SW480 (cell line): ENCODE results near the gene POFUT1.

Experiments
- DNase-seq: peaks from one replicate; pipeline ENCODE4 v3.0.0-alpha.2; 2016; ENCODE audit warnings: low spot score

The POFUT1 gene

DNA sequence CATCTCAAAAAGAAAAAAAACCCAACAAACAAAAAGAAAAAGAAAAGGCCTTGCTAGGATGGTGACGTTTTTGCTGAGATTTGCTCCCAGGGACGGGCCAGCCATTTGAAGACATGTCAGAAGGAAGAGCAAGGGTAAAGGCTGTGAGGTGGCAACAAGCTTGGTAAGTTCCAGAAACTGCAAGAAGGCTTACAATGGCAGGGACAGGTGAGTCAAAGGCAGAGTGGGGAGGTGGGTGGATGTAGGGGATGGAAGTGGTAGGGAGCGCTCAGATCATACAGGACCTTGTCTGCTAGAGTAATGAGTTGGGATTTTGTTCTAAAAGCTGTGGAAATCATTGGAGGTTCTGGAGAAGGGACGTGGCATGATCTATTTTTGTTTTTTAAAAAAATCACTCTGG, 74.0 kb downstream of the POFUT1 start:
- DNase-seq, result no peak

DNA sequence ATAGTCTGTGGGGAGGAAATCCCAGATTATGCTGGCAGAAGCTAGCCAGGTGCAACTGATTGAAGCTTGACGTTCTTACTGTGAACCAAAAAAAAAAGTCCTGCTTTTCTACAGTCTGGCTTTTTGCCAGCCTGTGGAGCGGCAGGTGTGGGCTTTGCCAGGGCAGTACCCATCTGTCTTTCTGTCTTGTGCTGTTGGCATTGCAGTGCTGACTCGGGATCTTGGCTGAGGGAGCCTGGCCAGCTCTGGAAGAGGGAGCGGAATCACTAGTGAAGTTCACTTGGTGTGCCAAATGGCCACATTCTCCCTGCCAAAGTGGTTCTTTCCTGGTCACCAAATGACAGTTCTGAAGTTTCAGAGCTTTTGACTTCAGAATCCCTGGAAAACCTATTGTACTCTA, 74.8 kb downstream of the POFUT1 start:
- DNase-seq, result no peak

DNA sequence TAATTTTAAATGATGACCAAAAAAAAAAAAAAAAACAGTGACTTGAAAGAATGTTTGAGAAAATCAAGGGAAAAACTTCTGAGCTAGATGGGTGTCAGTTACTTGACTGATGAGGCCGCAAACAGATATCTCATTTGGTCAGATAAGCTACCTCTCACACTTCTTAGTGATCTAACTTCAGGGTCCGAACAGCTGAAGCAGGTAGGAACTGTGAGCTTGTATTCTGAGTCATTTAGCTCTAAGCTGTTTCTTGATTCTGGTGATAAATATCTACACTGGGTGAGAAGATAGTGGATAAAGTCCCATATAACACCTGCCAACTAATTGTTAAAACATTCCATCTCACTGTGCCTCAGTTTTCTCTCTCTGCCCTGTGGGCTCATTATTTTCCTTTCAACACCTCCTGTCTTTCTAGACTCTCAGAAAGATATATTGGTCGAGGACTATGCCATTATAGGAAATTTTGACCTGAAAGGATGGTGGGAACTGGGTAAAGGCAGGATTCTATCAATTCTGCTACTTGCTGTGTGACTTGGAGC, 77.5 kb downstream of the POFUT1 start:
- DNase-seq, result no peak

DNA sequence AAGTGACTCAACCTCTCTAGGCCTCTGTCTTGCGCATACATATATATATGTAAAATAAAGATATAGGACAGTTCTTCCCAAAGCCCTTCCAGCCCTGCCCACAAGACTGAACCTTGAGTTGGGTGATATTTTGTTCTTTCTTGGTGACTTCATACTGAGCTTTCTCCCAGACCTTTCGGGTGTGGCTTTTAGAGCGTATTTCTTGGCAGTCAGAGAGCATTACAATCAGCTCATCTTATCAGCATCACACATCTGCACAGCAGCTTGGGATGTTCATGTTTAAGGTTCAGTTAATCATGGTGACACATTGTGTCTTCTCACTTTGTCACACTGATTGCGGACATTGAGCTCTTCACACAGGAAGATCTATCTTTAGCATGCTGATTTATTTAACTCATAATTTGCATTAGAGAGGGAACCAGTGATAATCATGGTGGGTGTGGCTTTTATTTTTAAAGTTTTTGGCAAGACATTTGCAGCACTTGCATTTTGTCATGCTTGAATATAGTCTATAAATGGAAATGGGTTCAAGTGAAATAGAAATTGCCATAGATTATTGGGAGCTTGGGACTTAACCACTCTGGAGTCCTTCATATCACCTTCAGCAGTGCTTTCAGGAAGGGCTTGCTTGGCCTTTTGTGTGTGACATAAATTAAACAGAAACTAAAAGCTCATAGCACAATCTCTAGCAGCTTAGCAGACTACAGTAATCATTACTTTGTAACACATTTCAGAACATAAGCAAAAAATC, 78.1 kb downstream of the POFUT1 start:
- DNase-seq, result no peak

DNA sequence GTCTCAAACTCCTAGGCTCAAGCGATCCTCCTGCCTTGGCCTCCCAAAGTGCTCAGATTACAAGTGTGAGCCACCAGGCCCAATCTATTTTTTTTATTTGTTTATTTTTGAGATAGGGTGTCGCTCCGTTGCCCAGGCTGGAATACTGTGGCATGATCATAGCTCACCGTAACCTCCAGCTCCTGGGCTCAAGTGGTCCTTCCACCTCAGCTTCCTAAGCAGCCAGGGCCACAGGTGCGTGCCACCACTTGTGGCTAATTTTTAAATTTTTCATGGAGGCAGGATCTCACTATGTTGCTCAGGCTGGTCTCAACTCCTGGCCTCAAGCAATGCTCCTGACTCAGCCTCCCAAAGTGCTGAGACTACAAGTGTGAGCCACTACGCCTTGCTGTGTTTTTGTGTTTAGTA, 79.6 kb downstream of the POFUT1 start:
- DNase-seq, result no peak
